HG02840 (cell line): Measurements from ENCODE around the gene KRTAP13-3.

Source experiments
- ATAC-seq: cut with Tn5 transposase; IDR thresholded peaks from one replicate; pipeline ENCODE4 v1.9.1; 2021; ENCODE audit warnings: mild to moderate bottlenecking, moderate library complexity, moderate number of reproducible peaks; ENCODE audit not compliant: unreplicated experiment, low FRiP score

The KRTAP13-3 gene

GRCh38 chr21:30425826-30426225 is at the start of gene KRTAP13-3:
TSS of gene KRTAP13-3 (minus strand) at chr21:30425926. CDS start at chr21:30425912, 14 bp downstream.
- no peak for ATAC-seq

GRCh38 chr21:30468900-30469714 is 43.4 kb upstream of the KRTAP13-3 start:
- ATAC-seq, result no peak

- ATAC-seq, result no peak
Observed at GRCh38 chr21:30463713-30464112, 38.0 kb upstream of the KRTAP13-3 start.

GRCh38 chr21:30448514-30448913 is 22.8 kb upstream of the KRTAP13-3 start:
- ATAC-seq, result no peak

GRCh38 chr21:30447056-30447455 is 21.3 kb upstream of the KRTAP13-3 start:
- ATAC-seq, result no peak

- no peak for ATAC-seq
Observed at GRCh38 chr21:30444204-30444603, 18.5 kb upstream of the KRTAP13-3 start.

DNA sequence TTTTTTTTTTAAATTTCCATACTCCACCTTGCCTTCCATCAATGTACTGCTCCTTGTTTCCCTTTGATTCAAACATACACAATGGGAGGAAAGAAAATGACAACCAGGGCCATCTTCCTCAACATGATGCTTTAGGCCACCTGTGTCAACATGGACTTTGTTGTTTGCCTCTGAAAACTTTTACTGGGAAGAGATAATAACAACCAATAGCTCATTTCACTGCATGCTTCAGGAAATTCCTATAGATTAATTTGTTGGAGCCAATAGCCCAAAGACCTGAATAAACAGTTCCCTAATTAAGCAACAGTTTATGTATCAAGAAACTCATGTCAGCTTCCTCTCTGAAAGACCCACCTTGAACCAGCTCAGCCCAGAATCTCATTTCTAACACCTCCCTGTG is 17.5 kb upstream of the KRTAP13-3 start:
- no peak for ATAC-seq

DNA sequence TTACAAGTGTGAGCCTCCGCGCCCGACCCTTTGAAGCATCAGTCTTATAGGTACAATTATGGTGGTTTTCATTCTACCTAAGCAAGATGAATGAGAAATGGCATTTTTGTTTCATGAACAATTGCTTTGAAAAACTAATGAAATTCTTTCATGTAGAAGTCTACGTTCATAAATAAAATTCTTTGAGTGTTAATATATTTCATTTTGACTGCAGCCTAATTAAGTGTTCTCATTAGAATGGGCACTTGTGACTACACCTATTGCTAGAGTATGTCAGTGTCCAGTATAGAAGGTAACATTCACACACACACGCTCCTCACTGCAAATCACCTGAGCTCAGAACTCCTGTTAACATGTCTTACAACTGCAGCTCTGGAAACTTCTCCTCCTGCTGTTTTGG is 14.2 kb upstream of the KRTAP13-3 start, which contains the start of gene KRTAP15-1:
Gene KRTAP15-1, plus strand, starts transcription at position 301 of the 400 bp plus-strand sequence. Its CDS starts 53 bp downstream, at position 354.
- no peak for ATAC-seq

DNA sequence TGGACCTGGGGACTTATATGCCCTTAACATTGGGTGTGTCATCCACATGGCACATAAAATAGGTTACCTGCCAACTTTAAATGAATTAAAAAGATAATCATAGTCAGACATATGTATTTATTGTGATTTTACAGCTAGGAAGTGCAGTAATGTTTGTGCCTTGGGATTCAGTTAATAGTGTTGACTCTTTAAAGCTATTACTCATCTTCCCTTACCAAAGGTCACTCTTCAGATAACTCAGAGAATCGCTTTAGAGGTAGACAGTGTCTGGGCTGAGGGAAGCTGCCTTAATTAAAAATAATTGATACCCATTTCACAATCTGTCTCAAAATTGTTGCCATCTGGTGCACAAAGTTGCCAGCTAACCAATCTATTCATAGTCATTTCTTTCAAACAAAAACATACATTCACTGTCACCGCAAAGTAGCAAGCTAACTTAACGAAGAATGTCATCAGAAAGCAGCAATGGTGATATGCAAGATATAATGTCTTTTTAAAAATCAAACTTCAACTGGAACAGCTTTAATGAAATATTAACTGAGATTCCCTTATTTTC is 11.4 kb upstream of the KRTAP13-3 start:
- ATAC-seq, result no peak

- ATAC-seq, result no peak
Observed at GRCh38 chr21:30434033-30434631, 8.4 kb upstream of the KRTAP13-3 start.

DNA sequence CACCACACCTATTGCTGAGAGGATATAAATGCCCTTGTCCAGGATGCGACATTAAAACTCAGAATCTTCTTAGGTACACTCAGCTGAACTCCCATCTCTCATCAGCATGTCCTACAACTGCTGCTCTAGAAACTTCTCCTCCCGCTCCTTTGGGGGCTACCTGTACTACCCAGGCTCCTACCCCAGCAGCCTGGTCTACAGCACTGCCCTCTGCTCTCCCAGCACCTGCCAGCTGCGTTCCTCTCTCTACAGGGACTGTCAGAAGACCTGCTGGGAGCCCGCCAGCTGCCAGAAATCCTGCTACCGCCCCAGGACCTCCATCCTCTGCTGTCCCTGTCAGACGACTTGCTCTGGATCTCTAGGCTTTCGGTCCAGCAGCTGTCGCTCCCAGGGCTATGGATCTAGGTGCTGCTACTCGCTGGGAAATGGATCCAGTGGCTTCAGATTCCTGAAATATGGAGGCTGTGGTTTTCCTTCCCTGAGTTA is 4.5 kb upstream of the KRTAP13-3 start, which contains the start of gene KRTAP13-4:
Gene KRTAP13-4, plus strand, starts transcription at position 51 of the 486 bp plus-strand sequence. Its CDS starts 56 bp downstream, at position 107.
- no peak for ATAC-seq

- no peak for ATAC-seq
Observed at GRCh38 chr21:30426731-30427130, 1.0 kb upstream of the KRTAP13-3 start.

- ATAC-seq, result no peak
Observed at GRCh38 chr21:30415993-30416392, 9.7 kb downstream of the KRTAP13-3 start.

GRCh38 chr21:30408782-30409494 is 16.8 kb downstream of the KRTAP13-3 start:
- no peak for ATAC-seq

GRCh38 chr21:30395731-30396130 is 30.0 kb downstream of the KRTAP13-3 start, which contains the start of gene KRTAP13-1:
TSS of gene KRTAP13-1 (plus strand) at chr21:30396031. CDS start at chr21:30396087, 56 bp downstream.
- ATAC-seq, result no peak

- ATAC-seq, result no peak
Observed at GRCh38 chr21:30391492-30392025, 34.2 kb downstream of the KRTAP13-3 start.

GRCh38 chr21:30382201-30382600 is 43.5 kb downstream of the KRTAP13-3 start:
- no peak for ATAC-seq
